K562 (cell line): ENCODE data around the gene DGKB.

Experiments used
- EZH2 ChIP-seq: IDR thresholded peaks from 2 replicates; pipeline ENCODE4 v1.6.1; 2012; ENCODE audit warnings: low read depth, mild to moderate bottlenecking, inconsistent platforms, low read length, borderline replicate concordance
- FOXM1 ChIP-seq, 2 experiments: fragments of 450-650 bp in 1 of 2; sonication (generic) in 1 of 2; formaldehyde crosslinking in 1 of 2; IDR thresholded peaks; 2 replicates each; pipeline versions ENCODE4 v1.6.1 to v1.9.0; 2017 to 2022; ENCODE audit warnings: low read depth in 2 of 2, mild to moderate bottlenecking in 2 of 2, missing genetic modification reagents in 1 of 2, moderate library complexity in 1 of 2
- JUN ChIP-seq, 2 experiments: sonication (generic) in 1 of 2; formaldehyde crosslinking in 1 of 2; IDR thresholded peaks; 2 replicates each; pipeline versions ENCODE4 v1.6.1 to v1.8.0; 2012 to 2022; ENCODE audit warnings: borderline replicate concordance in 2 of 2, mild to moderate bottlenecking in 2 of 2, improper control_type of control experiment in 1 of 2, low read depth in 1 of 2, low read length in 1 of 2, missing genetic modification reagents in 1 of 2
- KLF1 ChIP-seq: fragments of 450-650 bp; IDR thresholded peaks from 2 replicates; pipeline ENCODE4 v1.6.1; 2016; ENCODE audit warnings: missing genetic modification characterization, missing compliant biosample characterization
- MAFK ChIP-seq: IDR thresholded peaks from 2 replicates; pipeline ENCODE4 v1.6.1; 2011; ENCODE audit warnings: low read length, improper control_type of control experiment
- POLR2AphosphoS5 ChIP-seq: IDR thresholded peaks from 2 replicates; pipeline ENCODE4 v1.6.1; 2011; ENCODE audit warnings: mild to moderate bottlenecking, low read depth, low read length, moderate library complexity; ENCODE audit not compliant: control insufficient read depth, insufficient read depth
- XRCC4 ChIP-seq: IDR thresholded peaks from one replicate; pipeline ENCODE4 v1.6.1; 2011; ENCODE audit not compliant: insufficient read depth, insufficient read length; ENCODE audit errors: extremely low read depth
- ZNF584 ChIP-seq: fragments of 200-800 bp; sonication (Bioruptor generic); IDR thresholded peaks from 2 replicates; pipeline ENCODE4 v1.6.1; 2016; ENCODE audit warnings: low read depth, mild to moderate bottlenecking, missing genetic modification characterization, missing compliant biosample characterization
- TF ChIP-seq, protein P1 (sequence below): IDR thresholded peaks from 2 replicates; pipeline ENCODE4 v1.6.1; 2016; ENCODE audit warnings: missing genetic modification characterization, missing compliant biosample characterization
- TF ChIP-seq, protein P2 (sequence below), 2 experiments: IDR thresholded peaks; 2 replicates each; pipeline ENCODE4 v1.6.1; 2012; ENCODE audit warnings: improper control_type of control experiment in 2 of 2, low read depth in 2 of 2, low read length in 2 of 2, borderline replicate concordance in 1 of 2
- TF ChIP-seq, protein P3 (sequence below), 3 experiments: IDR thresholded peaks in 2 of 3; conservative IDR thresholded peaks in 1 of 3; 2 replicates each; pipeline ENCODE4 v1.5.1; 2011 to 2012; ENCODE audit warnings: low read length in 3 of 3, mild to moderate bottlenecking in 3 of 3, control low read depth in 2 of 3, improper control_type of control experiment in 1 of 3, inconsistent platforms in 1 of 3, low read depth in 1 of 3, mixed read lengths in 1 of 3, moderate library complexity in 1 of 3; ENCODE audit not compliant: insufficient read depth in 2 of 3

- TF ChIP-seq, protein P1, sequence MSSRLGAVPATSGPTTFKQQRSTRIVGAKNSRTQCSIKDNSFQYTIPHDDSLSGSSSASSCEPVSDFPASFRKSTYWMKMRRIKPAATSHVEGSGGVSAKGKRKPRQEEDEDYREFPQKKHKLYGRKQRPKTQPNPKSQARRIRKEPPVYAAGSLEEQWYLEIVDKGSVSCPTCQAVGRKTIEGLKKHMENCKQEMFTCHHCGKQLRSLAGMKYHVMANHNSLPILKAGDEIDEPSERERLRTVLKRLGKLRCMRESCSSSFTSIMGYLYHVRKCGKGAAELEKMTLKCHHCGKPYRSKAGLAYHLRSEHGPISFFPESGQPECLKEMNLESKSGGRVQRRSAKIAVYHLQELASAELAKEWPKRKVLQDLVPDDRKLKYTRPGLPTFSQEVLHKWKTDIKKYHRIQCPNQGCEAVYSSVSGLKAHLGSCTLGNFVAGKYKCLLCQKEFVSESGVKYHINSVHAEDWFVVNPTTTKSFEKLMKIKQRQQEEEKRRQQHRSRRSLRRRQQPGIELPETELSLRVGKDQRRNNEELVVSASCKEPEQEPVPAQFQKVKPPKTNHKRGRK = no peak
- TF ChIP-seq, protein P2, sequence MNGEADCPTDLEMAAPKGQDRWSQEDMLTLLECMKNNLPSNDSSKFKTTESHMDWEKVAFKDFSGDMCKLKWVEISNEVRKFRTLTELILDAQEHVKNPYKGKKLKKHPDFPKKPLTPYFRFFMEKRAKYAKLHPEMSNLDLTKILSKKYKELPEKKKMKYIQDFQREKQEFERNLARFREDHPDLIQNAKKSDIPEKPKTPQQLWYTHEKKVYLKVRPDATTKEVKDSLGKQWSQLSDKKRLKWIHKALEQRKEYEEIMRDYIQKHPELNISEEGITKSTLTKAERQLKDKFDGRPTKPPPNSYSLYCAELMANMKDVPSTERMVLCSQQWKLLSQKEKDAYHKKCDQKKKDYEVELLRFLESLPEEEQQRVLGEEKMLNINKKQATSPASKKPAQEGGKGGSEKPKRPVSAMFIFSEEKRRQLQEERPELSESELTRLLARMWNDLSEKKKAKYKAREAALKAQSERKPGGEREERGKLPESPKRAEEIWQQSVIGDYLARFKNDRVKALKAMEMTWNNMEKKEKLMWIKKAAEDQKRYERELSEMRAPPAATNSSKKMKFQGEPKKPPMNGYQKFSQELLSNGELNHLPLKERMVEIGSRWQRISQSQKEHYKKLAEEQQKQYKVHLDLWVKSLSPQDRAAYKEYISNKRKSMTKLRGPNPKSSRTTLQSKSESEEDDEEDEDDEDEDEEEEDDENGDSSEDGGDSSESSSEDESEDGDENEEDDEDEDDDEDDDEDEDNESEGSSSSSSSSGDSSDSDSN (IDR thresholded peaks at IDR 0.05; ENCODE audit: borderline replicate concordance in 1 of 2, low read depth in 2 of 2, low read length in 2 of 2) = no peak
- TF ChIP-seq, protein P3, sequence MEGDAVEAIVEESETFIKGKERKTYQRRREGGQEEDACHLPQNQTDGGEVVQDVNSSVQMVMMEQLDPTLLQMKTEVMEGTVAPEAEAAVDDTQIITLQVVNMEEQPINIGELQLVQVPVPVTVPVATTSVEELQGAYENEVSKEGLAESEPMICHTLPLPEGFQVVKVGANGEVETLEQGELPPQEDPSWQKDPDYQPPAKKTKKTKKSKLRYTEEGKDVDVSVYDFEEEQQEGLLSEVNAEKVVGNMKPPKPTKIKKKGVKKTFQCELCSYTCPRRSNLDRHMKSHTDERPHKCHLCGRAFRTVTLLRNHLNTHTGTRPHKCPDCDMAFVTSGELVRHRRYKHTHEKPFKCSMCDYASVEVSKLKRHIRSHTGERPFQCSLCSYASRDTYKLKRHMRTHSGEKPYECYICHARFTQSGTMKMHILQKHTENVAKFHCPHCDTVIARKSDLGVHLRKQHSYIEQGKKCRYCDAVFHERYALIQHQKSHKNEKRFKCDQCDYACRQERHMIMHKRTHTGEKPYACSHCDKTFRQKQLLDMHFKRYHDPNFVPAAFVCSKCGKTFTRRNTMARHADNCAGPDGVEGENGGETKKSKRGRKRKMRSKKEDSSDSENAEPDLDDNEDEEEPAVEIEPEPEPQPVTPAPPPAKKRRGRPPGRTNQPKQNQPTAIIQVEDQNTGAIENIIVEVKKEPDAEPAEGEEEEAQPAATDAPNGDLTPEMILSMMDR (IDR thresholded peaks at IDR 0.05 in 2 of 3, conservative IDR thresholded peaks at IDR 0.05 in 1 of 3; ENCODE audit: insufficient read depth in 2 of 3, low read depth in 1 of 3, low read length in 3 of 3) = no peak
- no peak for TF ChIP-seq ZNF584 (CRISPR knock-in tag)
- TF ChIP-seq XRCC4 = no peak
- TF ChIP-seq MAFK = no peak
- TF ChIP-seq FOXM1 (IDR thresholded peaks at IDR 0.05; ENCODE audit: low read depth) = no peak
- no peak for TF ChIP-seq FOXM1 (CRISPR knock-in tag; IDR thresholded peaks at IDR 0.05; ENCODE audit: low read depth)
- no peak for TF ChIP-seq POLR2AphosphoS5
- TF ChIP-seq KLF1 = no peak
- no peak for TF ChIP-seq JUN (IDR thresholded peaks at IDR 0.05; ENCODE audit: borderline replicate concordance, low read depth, low read length)
- TF ChIP-seq JUN (CRISPR knock-in tag; IDR thresholded peaks at IDR 0.05; ENCODE audit: borderline replicate concordance) = no peak
- TF ChIP-seq EZH2 = no peak
These were observed 644.1 kb downstream of the DGKB start for GRCh38 chr7:14258441-14258840.
